NCI-H524 (cell line): ENCODE results near the gene LIPE.

ENCODE experiments used
- DNase-seq, 2 experiments: peaks; one replicate each; lab custom pipeline; 2025; lab: John Stamatoyannopoulos, UW

Gene LIPE

GRCh38 chr19:42386974-42387707 is 40.0 kb downstream of the LIPE start:
- DNase-seq = peak; percentile 39 to 73

GRCh38 chr19:42380155-42380554 is 47.0 kb downstream of the LIPE start:
- DNase-seq = no peak

GRCh38 chr19:42378225-42379215 is 48.7 kb downstream of the LIPE start:
- DNase-seq = no peak

GRCh38 chr19:42376177-42376555 is 51.0 kb downstream of the LIPE start:
- DNase-seq = no peak

GRCh38 chr19:42375415-42376176 is 51.6 kb downstream of the LIPE start:
- DNase-seq = no peak

- no peak for DNase-seq
Observed at GRCh38 chr19:42374826-42375376, 52.3 kb downstream of the LIPE start.

GRCh38 chr19:42370626-42371175 is 56.5 kb downstream of the LIPE start:
- DNase-seq = no peak

- DNase-seq = no peak
Observed at GRCh38 chr19:42370068-42370520, 57.1 kb downstream of the LIPE start.

- DNase-seq = no peak
Observed at GRCh38 chr19:42369433-42370067, 57.6 kb downstream of the LIPE start.

- no peak for DNase-seq
Observed at GRCh38 chr19:42368765-42369164, 58.4 kb downstream of the LIPE start.

GRCh38 chr19:42368360-42368759 is 58.8 kb downstream of the LIPE start:
- no peak for DNase-seq

GRCh38 chr19:42367929-42368328 is 59.3 kb downstream of the LIPE start:
- no peak for DNase-seq

- peak in 1 of 2 experiments; percentile 30 for DNase-seq
Observed at GRCh38 chr19:42366673-42367072, 60.5 kb downstream of the LIPE start.

- DNase-seq = no peak
Observed at GRCh38 chr19:42363614-42364346, 63.4 kb downstream of the LIPE start.

GRCh38 chr19:42362891-42363440 is 64.2 kb downstream of the LIPE start:
- DNase-seq = no peak

GRCh38 chr19:42362342-42362741 is 64.8 kb downstream of the LIPE start:
- no peak for DNase-seq

GRCh38 chr19:42361545-42361910 is 65.7 kb downstream of the LIPE start:
- DNase-seq = no peak

GRCh38 chr19:42360787-42361544 is 66.2 kb downstream of the LIPE start:
- DNase-seq = peak in 1 of 2 experiments; percentile 32

- no peak for DNase-seq
Observed at GRCh38 chr19:42357290-42357689, 69.9 kb downstream of the LIPE start.
